H1 (cell line): ENCODE data around the gene MANSC1. TPM values are rescaled to one million over a fixed set of nuclear protein-coding genes. Genes with fewer than 3 reads are reported as not detected.
A peak's percentile ranks its signal among the peaks of the same experiment; 100 is the strongest.

Experiments used
- ATF3 ChIP-seq: IDR thresholded peaks from 2 replicates; pipeline ENCODE4 v1.6.1; 2011; ENCODE audit warnings: low read depth, mild to moderate bottlenecking, low read length; ENCODE audit not compliant: insufficient read depth
- CEBPB ChIP-seq: IDR thresholded peaks from 2 replicates; pipeline ENCODE4 v1.6.1; 2012; ENCODE audit warnings: low read depth, low read length
- CHD2 ChIP-seq: IDR thresholded peaks from 2 replicates; pipeline ENCODE4 v1.6.1; 2012; ENCODE audit warnings: low read length, improper control_type of control experiment
- EP300 ChIP-seq, 2 experiments: IDR thresholded peaks; 1 replicate in 1 of 2; 2 replicates in 1 of 2; pipeline ENCODE4 v1.6.1; 2011 to 2012; ENCODE audit warnings: low read depth in 2 of 2, low read length in 2 of 2, mild to moderate bottlenecking in 2 of 2, borderline replicate concordance in 1 of 2, inconsistent platforms in 1 of 2, moderate library complexity in 1 of 2
- FOSL1 ChIP-seq: IDR thresholded peaks from 2 replicates; pipeline ENCODE4 v1.6.1; 2011; ENCODE audit warnings: mild to moderate bottlenecking, low read depth, low read length, moderate library complexity; ENCODE audit not compliant: insufficient read depth
- MAFK ChIP-seq: IDR thresholded peaks from 2 replicates; pipeline ENCODE4 v1.6.1; 2012; ENCODE audit warnings: low read depth, mild to moderate bottlenecking, improper control_type of control experiment, low read length
- NRF1 ChIP-seq: IDR thresholded peaks from 2 replicates; pipeline ENCODE4 v1.6.1; 2011; ENCODE audit warnings: mild to moderate bottlenecking, low read depth, low read length, improper control_type of control experiment
- PHF8 ChIP-seq: fragments of 200-600 bp; sonication (generic); conservative IDR thresholded peaks from 2 replicates; pipeline ENCODE4 v1.7.1; 2012; ENCODE audit warnings: low read depth, mild to moderate bottlenecking, inconsistent platforms, low read length, moderate library complexity
- POLR2AphosphoS5 ChIP-seq: IDR thresholded peaks from 2 replicates; pipeline ENCODE4 v1.6.1; 2011; ENCODE audit warnings: low read depth, low read length
- RBBP5 ChIP-seq: IDR thresholded peaks from 2 replicates; pipeline ENCODE4 v1.7.1; 2012; ENCODE audit warnings: low read depth, mild to moderate bottlenecking, inconsistent platforms, low read length, moderate library complexity, borderline replicate concordance
- RNF2 ChIP-seq: fragments of 200-900, 300-1000 bp; sonication (generic); IDR thresholded peaks from 2 replicates; pipeline ENCODE4 v1.7.1; 2016; ENCODE audit warnings: borderline replicate concordance, low read depth, mild to moderate bottlenecking, antibody characterized with exemption, low read length; ENCODE audit not compliant: poor library complexity, severe bottlenecking; ENCODE audit errors: missing control alignments
- RXRA ChIP-seq: IDR thresholded peaks from 2 replicates; pipeline ENCODE4 v1.6.1; 2011; ENCODE audit warnings: low read depth, mild to moderate bottlenecking, low read length, moderate library complexity; ENCODE audit not compliant: insufficient read depth
- SIN3A ChIP-seq, 2 experiments: IDR thresholded peaks in 1 of 2; conservative IDR thresholded peaks in 1 of 2; 2 replicates each; pipeline ENCODE4 v1.6.1; 2011 to 2012; ENCODE audit warnings: low read length in 2 of 2, improper control_type of control experiment in 1 of 2, low read depth in 1 of 2, mild to moderate bottlenecking in 1 of 2
- SIX5 ChIP-seq: IDR thresholded peaks from 2 replicates; pipeline ENCODE4 v1.6.1; 2011; ENCODE audit warnings: mild to moderate bottlenecking, low read depth, low read length
- SP1 ChIP-seq: IDR thresholded peaks from 2 replicates; pipeline ENCODE4 v1.6.1; 2011; ENCODE audit warnings: low read depth, low read length
- SP2 ChIP-seq: IDR thresholded peaks from 2 replicates; pipeline ENCODE4 v1.6.1; 2012; ENCODE audit warnings: mild to moderate bottlenecking, low read length, inconsistent platforms
- SP4 ChIP-seq: IDR thresholded peaks from 2 replicates; pipeline ENCODE4 v1.6.1; 2012; ENCODE audit warnings: low read length, inconsistent platforms
- SUZ12 ChIP-seq: fragments of 200-600 bp; sonication (generic); IDR thresholded peaks from 2 replicates; pipeline ENCODE4 v1.6.1; 2012; ENCODE audit warnings: mild to moderate bottlenecking, inconsistent platforms, low read length, moderate library complexity, mixed read lengths
- TAF7 ChIP-seq: optimal IDR thresholded peaks from 2 replicates; pipeline ENCODE3; 2011; ENCODE audit warnings: low read depth, mild to moderate bottlenecking, inconsistent platforms, low read length, moderate library complexity, borderline replicate concordance
- TBP ChIP-seq: IDR thresholded peaks from 2 replicates; pipeline ENCODE4 v1.6.1; 2011; ENCODE audit warnings: low read depth, low read length, improper control_type of control experiment
- USF2 ChIP-seq: IDR thresholded peaks from 2 replicates; pipeline ENCODE4 v1.6.1; 2011; ENCODE audit warnings: low read length, improper control_type of control experiment
- ZNF274 ChIP-seq: IDR thresholded peaks from 2 replicates; pipeline ENCODE4 v1.7.0; 2012; ENCODE audit warnings: low read length, borderline replicate concordance; ENCODE audit errors: extremely low read depth
- polyA plus RNA-seq, 7 experiments: library from polyadenylated mRNA; depleted of rRNA in 3 of 7; stranded (reverse) in 5 of 7; unstranded in 2 of 7; fragments of >200 nt in 5 of 7; fragments of 200-250 nt in 2 of 7; gene quantifications; 1 replicate in 5 of 7; 2 replicates in 1 of 7; 4 replicates in 1 of 7; pipeline versions ENCODE4 v1.2.1 to v1.2.3, GENCODE V29; 2011 to 2013; ENCODE audit warnings: missing spikeins in 2 of 7, mixed read lengths in 2 of 7
- total RNA-seq: library from RNA; stranded (reverse); fragmentation: NEBNext Ultra II Directional; extraction: Animal tissue kit (Norgen Biotek cat#: 25700); gene quantifications from 2 replicates; pipeline ENCODE4 v1.2.1, GENCODE V29; 2021

Gene MANSC1
- total and polyA plus RNA-seq, 2 of the 8 experiments (the other 6 are each of a cell fraction or from before 2014, with no cell fraction given) = 2.0 to 8.9 TPM

- TF ChIP-seq ATF3 (no peak), MAFK (no peak), PHF8 (peak; percentile 89), SP2 (no peak), USF2 (no peak), EP300 (IDR thresholded peaks at IDR 0.05; ENCODE audit: borderline replicate concordance in 1 of 2, low read depth in 2 of 2, low read length in 2 of 2) (no peak; a peak in 1 of 3 replicates), TAF7 (peak; percentile 82), RXRA (no peak), POLR2AphosphoS5 (peak; percentile 94), TBP (peak; percentile 90), SIX5 (no peak), SP4 (no peak), SP1 (peak; percentile 49; the same call in 1 of the 2 replicates), CEBPB (peak; percentile 45; the same call in 1 of the 2 replicates), RNF2 (no peak), NRF1 (no peak), CHD2 (0 out of 2 replicates have a peak, but pooled peaks have one; percentile 14), SIN3A (conservative IDR thresholded peaks at IDR 0.05 in 1 of 2, IDR thresholded peaks at IDR 0.05 in 1 of 2; ENCODE audit: low read depth in 1 of 2, low read length in 2 of 2) (peak in 1 of 2 experiments; percentile 85; a peak in 1 of 4 replicates), RBBP5 (peak; percentile 85; the same call in 1 of the 2 replicates), ZNF274 (no peak), SUZ12 (no peak), FOSL1 (no peak)
These were observed 7.1 kb upstream of the MANSC1 start, which contains the start of gene BORCS5 (continued) for GRCh38 chr12:12356896-12357718.
